ENCODE results near the gene CEL.

DNA sequence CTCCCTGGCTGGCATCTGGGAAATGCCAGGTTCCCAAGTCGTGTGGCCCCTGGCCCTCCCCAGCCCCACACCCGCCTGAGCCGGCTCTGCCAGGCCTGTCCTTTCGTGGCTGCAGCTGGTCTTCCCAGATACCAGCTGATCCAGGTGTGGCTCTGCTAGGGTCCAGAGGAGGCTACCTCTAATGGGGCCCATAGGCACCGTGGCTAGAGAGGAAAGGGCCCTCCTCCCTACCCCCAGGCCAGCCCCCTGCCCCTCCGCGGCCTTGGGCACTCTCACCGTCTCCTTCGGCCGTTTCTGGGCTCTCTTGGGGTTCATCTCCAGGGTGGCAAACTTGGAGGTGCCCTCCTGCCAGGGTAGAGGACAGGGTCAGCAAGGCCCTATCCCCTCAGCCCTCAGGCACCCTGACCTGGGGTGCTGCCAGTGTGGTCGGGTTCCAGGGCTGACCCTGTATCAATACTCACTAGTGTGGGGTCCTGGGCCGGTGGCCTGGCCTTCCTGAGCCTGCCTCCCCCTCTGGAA, 42.3 kb downstream of the CEL start:
- TF ChIP-seq, protein P1, sequence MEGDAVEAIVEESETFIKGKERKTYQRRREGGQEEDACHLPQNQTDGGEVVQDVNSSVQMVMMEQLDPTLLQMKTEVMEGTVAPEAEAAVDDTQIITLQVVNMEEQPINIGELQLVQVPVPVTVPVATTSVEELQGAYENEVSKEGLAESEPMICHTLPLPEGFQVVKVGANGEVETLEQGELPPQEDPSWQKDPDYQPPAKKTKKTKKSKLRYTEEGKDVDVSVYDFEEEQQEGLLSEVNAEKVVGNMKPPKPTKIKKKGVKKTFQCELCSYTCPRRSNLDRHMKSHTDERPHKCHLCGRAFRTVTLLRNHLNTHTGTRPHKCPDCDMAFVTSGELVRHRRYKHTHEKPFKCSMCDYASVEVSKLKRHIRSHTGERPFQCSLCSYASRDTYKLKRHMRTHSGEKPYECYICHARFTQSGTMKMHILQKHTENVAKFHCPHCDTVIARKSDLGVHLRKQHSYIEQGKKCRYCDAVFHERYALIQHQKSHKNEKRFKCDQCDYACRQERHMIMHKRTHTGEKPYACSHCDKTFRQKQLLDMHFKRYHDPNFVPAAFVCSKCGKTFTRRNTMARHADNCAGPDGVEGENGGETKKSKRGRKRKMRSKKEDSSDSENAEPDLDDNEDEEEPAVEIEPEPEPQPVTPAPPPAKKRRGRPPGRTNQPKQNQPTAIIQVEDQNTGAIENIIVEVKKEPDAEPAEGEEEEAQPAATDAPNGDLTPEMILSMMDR (IDR thresholded peaks at IDR 0.05; ENCODE audit: low read depth, low read length): no peak
- TF ChIP-seq EZH2phosphoT487 (IDR thresholded peaks at IDR 0.05; ENCODE audit: low read depth): no peak
